ENCODE results near the gene FOXK2. TPM values are rescaled to one million over a fixed set of nuclear protein-coding genes. Genes with fewer than 3 reads are reported as not detected.

FOXK2 gene
- 34.6 TPM for polyA plus RNA-seq (2013, experiment 1 of 2)
- polyA plus RNA-seq (2013, experiment 2 of 2) = 41.1 TPM

DNA sequence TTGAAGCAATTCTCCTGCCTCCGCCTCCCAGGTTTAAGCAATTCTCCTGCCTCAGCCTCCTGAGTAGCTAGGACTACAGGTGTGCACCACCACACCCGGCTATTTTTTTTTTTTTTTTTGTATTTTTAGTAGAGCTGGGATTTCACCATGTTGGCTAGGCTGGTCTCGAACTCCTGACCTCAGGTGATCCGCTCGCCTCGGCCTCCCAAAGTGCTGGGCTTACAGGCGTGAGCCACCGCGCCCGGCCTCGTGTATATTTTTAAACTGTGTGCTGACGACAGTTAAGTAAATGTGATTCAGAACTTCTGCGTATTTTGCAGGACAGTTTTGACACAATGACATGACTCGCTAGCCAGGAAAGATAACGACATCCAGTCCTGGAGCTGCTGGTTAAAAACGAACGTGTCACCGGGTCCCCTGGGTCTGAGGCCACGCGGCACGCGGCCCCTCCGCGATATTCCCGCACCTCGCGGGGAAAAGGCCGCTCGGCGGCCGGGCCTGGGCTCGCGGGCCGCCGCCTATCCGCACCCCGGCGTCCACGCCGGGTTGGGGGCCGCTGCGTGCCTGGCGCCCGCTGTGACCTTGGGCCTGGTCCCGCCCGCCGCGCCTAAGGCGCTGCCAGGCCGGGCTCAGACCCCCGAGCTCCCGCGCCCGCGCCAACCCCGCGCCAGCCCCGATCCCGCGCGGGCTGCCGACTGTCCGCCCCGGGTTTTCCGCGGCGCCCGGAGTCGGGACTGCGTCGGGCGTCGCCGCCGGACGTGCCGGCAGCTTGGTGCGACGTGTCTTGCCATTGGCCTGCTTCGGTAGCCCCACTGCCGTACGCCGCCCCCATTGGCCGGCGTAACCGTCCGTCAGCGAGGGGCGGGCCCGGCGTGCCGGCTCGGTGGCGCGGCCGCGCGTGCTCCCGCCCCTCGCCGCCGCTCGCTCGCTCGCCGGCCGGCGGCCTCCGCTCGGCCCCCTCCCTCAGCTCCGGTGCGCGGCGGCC is at the start of gene FOXK2:
Gene FOXK2, plus strand, starts transcription at position 907 of the 985 bp plus-strand sequence. CDS start 157 bp downstream, outside the sequence.
- Histone ChIP-seq H3K56ac (ENCODE audit: low read length) (peak within 1 kb of the TSS; percentile 88), H2BK5ac (ENCODE audit: low read length) (no peak within 1 kb of the TSS), H3K79me2 (ENCODE audit: control insufficient read depth, insufficient read depth, low read length) (peaks cover 38% of the 10 kb centered on the region), H2AK5ac (ENCODE audit: low read length) (no peak within 1 kb of the TSS), H4K8ac (ENCODE audit: low read depth, low read length) (peak within 1 kb of the TSS; percentile 90), H3K27me3 (ENCODE audit: insufficient read depth, low read length, poor library complexity) (no peaks in the 10 kb centered on the region), H3K4me3 (ENCODE audit: low read length) (peak within 1 kb of the TSS; percentile 70), H3K23ac (ENCODE audit: low read length) (no peak within 1 kb of the TSS), H2BK15ac (replicated peaks; ENCODE audit: low read depth) (no peak within 1 kb of the TSS), H3K4ac (ENCODE audit: low read depth, low read length) (peak within 1 kb of the TSS; percentile 89), H3K4me1 (ENCODE audit: control insufficient read depth, low read depth, low read length) (no peaks in the 10 kb centered on the region), H3K27ac (ENCODE audit: low read depth, low read length) (peak within 1 kb of the TSS; percentile 45), H3K36me3 (ENCODE audit: control insufficient read depth, insufficient read depth, low read length) (no peaks in the 10 kb centered on the region), H4K5ac (ENCODE audit: low read length) (no peak within 1 kb of the TSS), H3K9ac (ENCODE audit: low read length) (peak within 1 kb of the TSS; percentile 78), H3K18ac (ENCODE audit: low read length) (peak within 1 kb of the TSS; percentile 99), H3K4me2 (ENCODE audit: low read length) (peak within 1 kb of the TSS; percentile 95), H2BK120ac (ENCODE audit: low read depth, low read length) (peak within 1 kb of the TSS; percentile 83), H3K79me1 (ENCODE audit: low read length) (peaks cover 2% of the 10 kb centered on the region)
- WGBS (ENCODE audit: extremely low coverage, insufficient coverage, low lambda C conversion rate) = no CpG with 5 or more reads among the region's 114 CpGs
- DNase-seq = peak; percentile 95

DNA sequence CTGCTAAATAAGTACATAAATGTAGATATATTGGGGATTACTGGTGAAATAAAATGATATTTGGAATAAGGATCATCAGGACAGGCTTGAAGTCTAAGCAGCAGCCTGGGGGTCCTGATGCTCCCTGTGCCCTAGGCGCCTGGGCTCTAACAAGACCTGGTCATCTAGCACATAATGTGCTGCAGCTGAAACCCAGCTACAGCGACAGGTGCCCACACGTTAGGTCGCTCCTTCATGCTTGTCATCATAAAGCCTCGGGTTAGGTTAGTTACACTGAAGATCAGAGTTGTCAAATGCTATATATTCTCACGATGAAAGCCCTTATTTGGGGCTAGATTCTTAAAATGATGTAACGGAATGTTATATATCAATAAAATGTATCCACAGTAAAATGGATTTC is 49.5 kb upstream of the FOXK2 start:
- H4K8ac ChIP-seq (ENCODE audit: low read depth, low read length) = no peak overlapping the region
- no peak overlapping the region for H2BK15ac ChIP-seq (replicated peaks; ENCODE audit: low read depth)
- no peak overlapping the region for H2BK5ac ChIP-seq (ENCODE audit: low read length)
- H3K27me3 ChIP-seq (ENCODE audit: insufficient read depth, low read length, poor library complexity) = no peaks in the 10 kb centered on the region
- no peaks in the 10 kb centered on the region for H3K4me1 ChIP-seq (ENCODE audit: control insufficient read depth, low read depth, low read length)
- no peaks in the 10 kb centered on the region for H3K79me1 ChIP-seq (ENCODE audit: low read length)
- H3K9ac ChIP-seq (ENCODE audit: low read length) = no peak overlapping the region
- no peak overlapping the region for H3K4me2 ChIP-seq (ENCODE audit: low read length)
- no peak overlapping the region for H2BK120ac ChIP-seq (ENCODE audit: low read depth, low read length)
- DNase-seq = no peak
- H2AK5ac ChIP-seq (ENCODE audit: low read length) = no peak overlapping the region
- no peaks in the 10 kb centered on the region for H3K36me3 ChIP-seq (ENCODE audit: control insufficient read depth, insufficient read depth, low read length)
- H3K18ac ChIP-seq (ENCODE audit: low read length) = no peak overlapping the region
- H3K27ac ChIP-seq (ENCODE audit: low read depth, low read length) = no peak overlapping the region
- no peak overlapping the region for H3K4me3 ChIP-seq (ENCODE audit: low read length)
- no peak overlapping the region for H3K23ac ChIP-seq (ENCODE audit: low read length)
- H3K4ac ChIP-seq (ENCODE audit: low read depth, low read length) = no peak overlapping the region
- H4K5ac ChIP-seq (ENCODE audit: low read length) = no peak overlapping the region
- no peak overlapping the region for H3K56ac ChIP-seq (ENCODE audit: low read length)
- H3K79me2 ChIP-seq (ENCODE audit: control insufficient read depth, insufficient read depth, low read length) = no peaks in the 10 kb centered on the region
- no CpG with 5 or more reads among the region's 7 CpGs for WGBS (ENCODE audit: extremely low coverage, insufficient coverage, low lambda C conversion rate)

DNA sequence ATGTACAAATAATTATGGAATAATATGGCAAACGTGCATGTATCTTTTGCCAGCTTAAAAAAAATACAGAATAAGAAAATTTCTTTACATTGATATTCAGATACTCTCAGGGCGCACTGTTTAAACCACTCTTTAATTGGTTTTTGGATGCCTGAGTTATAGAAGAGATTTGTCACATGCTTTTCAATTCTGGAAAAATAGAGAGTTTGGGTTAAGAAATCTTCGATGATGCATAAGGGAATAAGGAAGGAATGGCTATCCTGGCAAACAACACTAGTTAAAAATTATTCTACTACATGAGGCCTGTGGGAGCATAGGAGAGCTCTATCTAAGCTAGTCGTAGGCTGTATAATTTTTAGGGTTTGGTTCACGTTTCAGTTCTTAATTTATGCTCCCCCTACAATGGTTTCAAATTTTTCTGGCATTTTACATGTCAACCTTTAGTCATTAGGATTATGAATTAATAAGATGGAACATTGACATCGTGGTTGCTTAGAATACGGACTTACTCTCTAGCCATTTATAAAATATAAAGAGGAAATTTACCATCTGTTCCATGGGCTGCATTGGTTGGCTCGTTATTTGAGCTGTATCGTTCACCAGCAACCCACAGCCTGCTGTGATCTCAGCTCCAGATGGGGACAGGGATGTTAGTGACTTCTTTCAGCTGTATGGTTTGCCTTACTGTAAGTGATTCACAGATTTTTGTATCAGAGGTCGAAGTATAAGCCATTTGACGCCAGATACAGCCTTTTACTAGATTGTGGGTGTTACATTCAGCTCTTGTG is 45.1 kb upstream of the FOXK2 start:
- H3K36me3 ChIP-seq (ENCODE audit: control insufficient read depth, insufficient read depth, low read length) = peaks cover 2% of the 10 kb centered on the region
- H3K79me2 ChIP-seq (ENCODE audit: control insufficient read depth, insufficient read depth, low read length) = no peaks in the 10 kb centered on the region
- H3K27ac ChIP-seq (ENCODE audit: low read depth, low read length) = no peak overlapping the region
- H3K79me1 ChIP-seq (ENCODE audit: low read length) = no peaks in the 10 kb centered on the region
- H3K4ac ChIP-seq (ENCODE audit: low read depth, low read length) = no peak overlapping the region
- no peak overlapping the region for H3K18ac ChIP-seq (ENCODE audit: low read length)
- no peaks in the 10 kb centered on the region for H3K4me1 ChIP-seq (ENCODE audit: control insufficient read depth, low read depth, low read length)
- H3K4me3 ChIP-seq (ENCODE audit: low read length) = no peak overlapping the region
- H2BK120ac ChIP-seq (ENCODE audit: low read depth, low read length) = no peak overlapping the region
- H3K27me3 ChIP-seq (ENCODE audit: insufficient read depth, low read length, poor library complexity) = no peaks in the 10 kb centered on the region
- H3K9ac ChIP-seq (ENCODE audit: low read length) = no peak overlapping the region
- no peak overlapping the region for H2BK15ac ChIP-seq (replicated peaks; ENCODE audit: low read depth)
- no CpG with 5 or more reads among the region's 11 CpGs for WGBS (ENCODE audit: extremely low coverage, insufficient coverage, low lambda C conversion rate)
- no peak overlapping the region for H4K5ac ChIP-seq (ENCODE audit: low read length)
- H3K56ac ChIP-seq (ENCODE audit: low read length) = no peak overlapping the region
- no peak overlapping the region for H4K8ac ChIP-seq (ENCODE audit: low read depth, low read length)
- no peak overlapping the region for H3K4me2 ChIP-seq (ENCODE audit: low read length)
- no peak overlapping the region for H2BK5ac ChIP-seq (ENCODE audit: low read length)
- H2AK5ac ChIP-seq (ENCODE audit: low read length) = no peak overlapping the region
- no peak overlapping the region for H3K23ac ChIP-seq (ENCODE audit: low read length)
- no peak for DNase-seq

DNA sequence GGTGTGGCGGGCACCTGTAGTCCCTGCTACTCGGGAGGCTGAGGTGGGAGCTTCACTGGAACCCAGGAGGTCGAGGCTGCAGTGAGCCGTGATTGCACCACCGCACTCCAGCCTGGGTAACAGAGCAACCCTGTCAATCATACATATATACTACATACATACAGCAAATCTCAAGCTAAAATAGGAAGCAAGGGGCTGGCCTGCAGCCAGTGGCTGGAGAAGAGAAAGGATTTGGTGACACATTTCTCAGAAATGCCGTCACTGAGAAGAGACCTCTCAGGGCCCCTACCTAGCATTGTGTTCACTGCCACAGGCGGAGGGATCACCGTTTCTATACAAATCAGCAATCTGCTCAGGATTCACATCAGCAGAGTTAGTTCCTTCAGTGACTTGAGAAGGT is 44.1 kb upstream of the FOXK2 start:
- H2BK15ac ChIP-seq (replicated peaks; ENCODE audit: low read depth) = no peak overlapping the region
- DNase-seq = no peak
- no peak overlapping the region for H3K4me2 ChIP-seq (ENCODE audit: low read length)
- no peak overlapping the region for H2BK5ac ChIP-seq (ENCODE audit: low read length)
- no peak overlapping the region for H3K4ac ChIP-seq (ENCODE audit: low read depth, low read length)
- no peaks in the 10 kb centered on the region for H3K27me3 ChIP-seq (ENCODE audit: insufficient read depth, low read length, poor library complexity)
- H3K27ac ChIP-seq (ENCODE audit: low read depth, low read length) = no peak overlapping the region
- H3K56ac ChIP-seq (ENCODE audit: low read length) = no peak overlapping the region
- no peak overlapping the region for H2AK5ac ChIP-seq (ENCODE audit: low read length)
- no peaks in the 10 kb centered on the region for H3K4me1 ChIP-seq (ENCODE audit: control insufficient read depth, low read depth, low read length)
- no peak overlapping the region for H3K18ac ChIP-seq (ENCODE audit: low read length)
- no peak overlapping the region for H3K4me3 ChIP-seq (ENCODE audit: low read length)
- no peak overlapping the region for H4K5ac ChIP-seq (ENCODE audit: low read length)
- H3K9ac ChIP-seq (ENCODE audit: low read length) = no peak overlapping the region
- no peaks in the 10 kb centered on the region for H3K79me2 ChIP-seq (ENCODE audit: control insufficient read depth, insufficient read depth, low read length)
- H3K23ac ChIP-seq (ENCODE audit: low read length) = no peak overlapping the region
- no peak overlapping the region for H2BK120ac ChIP-seq (ENCODE audit: low read depth, low read length)
- WGBS (ENCODE audit: extremely low coverage, insufficient coverage, low lambda C conversion rate) = no CpG with 5 or more reads among the region's 8 CpGs
- H3K79me1 ChIP-seq (ENCODE audit: low read length) = no peaks in the 10 kb centered on the region
- H4K8ac ChIP-seq (ENCODE audit: low read depth, low read length) = no peak overlapping the region
- H3K36me3 ChIP-seq (ENCODE audit: control insufficient read depth, insufficient read depth, low read length) = peaks cover 2% of the 10 kb centered on the region

DNA sequence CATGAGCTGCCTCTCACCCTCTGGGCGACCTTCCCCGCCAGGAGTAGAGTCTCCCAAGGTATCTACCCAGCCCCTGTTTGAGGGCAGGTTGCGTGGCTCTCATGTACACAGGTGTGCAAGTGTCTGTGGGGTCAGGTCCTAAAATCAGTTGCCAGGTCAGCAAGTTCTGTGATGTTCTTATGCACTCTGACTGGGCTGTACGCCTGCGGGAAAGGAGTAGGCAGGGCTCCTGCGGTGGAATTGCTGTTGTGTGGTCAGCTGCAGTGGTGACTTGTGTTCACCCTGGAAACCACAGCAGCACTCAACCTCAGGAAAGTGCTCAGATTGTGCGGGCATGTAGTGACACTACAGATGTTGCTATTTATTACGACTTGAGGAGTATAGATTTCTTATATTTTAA is 41.6 kb upstream of the FOXK2 start:
- Histone ChIP-seq H4K5ac (ENCODE audit: low read length) (no peak overlapping the region), H4K8ac (ENCODE audit: low read depth, low read length) (no peak overlapping the region), H3K27ac (ENCODE audit: low read depth, low read length) (no peak overlapping the region), H3K79me2 (ENCODE audit: control insufficient read depth, insufficient read depth, low read length) (no peaks in the 10 kb centered on the region), H3K23ac (ENCODE audit: low read length) (no peak overlapping the region), H3K4me2 (ENCODE audit: low read length) (no peak overlapping the region), H2BK15ac (replicated peaks; ENCODE audit: low read depth) (no peak overlapping the region), H3K18ac (ENCODE audit: low read length) (no peak overlapping the region), H3K27me3 (ENCODE audit: insufficient read depth, low read length, poor library complexity) (no peaks in the 10 kb centered on the region), H3K36me3 (ENCODE audit: control insufficient read depth, insufficient read depth, low read length) (peaks cover 4% of the 10 kb centered on the region), H3K56ac (ENCODE audit: low read length) (no peak overlapping the region), H2BK120ac (ENCODE audit: low read depth, low read length) (no peak overlapping the region), H3K4me1 (ENCODE audit: control insufficient read depth, low read depth, low read length) (no peaks in the 10 kb centered on the region), H3K9ac (ENCODE audit: low read length) (no peak overlapping the region), H3K4me3 (ENCODE audit: low read length) (no peak overlapping the region), H3K4ac (ENCODE audit: low read depth, low read length) (no peak overlapping the region), H2AK5ac (ENCODE audit: low read length) (no peak overlapping the region), H3K79me1 (ENCODE audit: low read length) (no peaks in the 10 kb centered on the region), H2BK5ac (ENCODE audit: low read length) (no peak overlapping the region)
- DNase-seq = no peak
- no CpG with 5 or more reads among the region's 8 CpGs for WGBS (ENCODE audit: extremely low coverage, insufficient coverage, low lambda C conversion rate)

Data from mesendoderm (in vitro differentiated cells).